NCI-H2029 (cell line): ENCODE data around the gene SLAMF9.

Experiments
- DNase-seq: peaks from one replicate; lab custom pipeline; 2025; lab: John Stamatoyannopoulos, UW

Gene SLAMF9

DNA sequence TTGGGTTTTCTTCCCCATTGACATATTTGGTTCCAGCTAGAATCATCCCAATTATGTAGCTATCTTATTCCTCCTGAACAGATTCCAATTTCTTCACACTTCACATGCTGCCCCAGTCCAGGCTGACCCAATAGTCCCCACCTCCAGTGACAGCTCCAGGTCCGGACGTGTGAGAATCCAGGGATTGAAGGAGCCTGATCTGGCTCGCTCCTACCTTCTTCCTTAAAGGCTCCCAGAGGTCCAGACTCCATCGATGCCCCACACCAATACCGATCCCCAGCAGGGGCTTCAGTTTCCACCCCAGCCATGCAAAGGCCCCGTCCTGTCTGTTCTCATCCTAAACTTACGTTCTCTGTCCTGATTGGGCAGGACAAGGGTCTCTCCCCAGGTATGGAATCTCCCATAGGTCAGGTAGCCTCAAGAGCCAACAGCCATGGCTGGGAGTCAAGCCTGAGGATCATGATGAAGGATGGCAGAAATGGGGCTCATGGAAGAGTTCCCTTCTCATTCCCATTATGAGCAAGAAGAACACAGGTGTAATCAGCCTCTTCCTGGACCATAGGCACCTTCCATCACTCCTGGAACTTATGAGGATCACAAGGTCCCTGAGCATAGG, 20.4 kb upstream of the SLAMF9 start:
- no peak for DNase-seq

GRCh38 chr1:159973350-159973940, 19.4 kb upstream of the SLAMF9 start:
- no peak for DNase-seq

GRCh38 chr1:159972443-159973205, 18.6 kb upstream of the SLAMF9 start:
- DNase-seq, result no peak

DNA sequence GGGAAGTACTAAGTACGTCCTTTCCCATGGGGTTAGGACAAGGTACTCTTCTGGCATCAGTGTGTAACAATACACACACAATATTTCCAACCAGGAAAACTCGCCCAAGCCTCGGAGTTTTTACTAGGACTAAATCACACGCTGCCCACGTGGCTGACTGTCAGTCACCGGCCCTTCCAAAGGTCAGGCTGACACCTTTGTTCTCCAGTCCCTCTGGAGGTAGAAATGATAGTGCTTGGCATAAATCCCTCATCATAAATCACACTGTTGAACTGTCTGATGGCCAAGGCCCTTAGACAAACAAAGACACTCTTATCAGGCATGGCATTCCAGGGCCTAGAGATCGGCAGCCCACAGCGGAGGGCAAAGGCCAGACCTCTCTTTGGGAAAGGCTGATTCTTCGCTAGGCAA, 16.9 kb upstream of the SLAMF9 start:
- DNase-seq, result no peak

DNA sequence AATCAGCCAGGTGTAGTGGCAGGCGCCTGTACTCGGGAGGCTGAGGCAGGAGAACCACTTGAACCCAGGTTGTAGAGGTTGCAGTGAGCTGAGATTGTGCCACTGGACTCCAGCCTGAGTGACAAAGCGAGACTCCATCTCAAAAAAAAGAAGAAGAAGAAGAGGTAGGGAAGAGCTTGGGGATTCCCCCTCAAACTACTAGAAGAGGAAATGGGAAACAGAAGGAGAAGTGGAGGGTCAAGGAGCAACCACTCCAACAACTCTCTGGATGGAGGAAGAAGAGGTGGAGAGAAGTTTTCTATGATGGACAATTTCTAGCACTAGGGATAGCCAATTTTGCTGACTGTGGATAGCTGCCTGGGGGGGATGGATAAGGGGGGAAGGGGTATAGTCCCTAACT, 14.9 kb upstream of the SLAMF9 start:
- DNase-seq, result no peak

DNA sequence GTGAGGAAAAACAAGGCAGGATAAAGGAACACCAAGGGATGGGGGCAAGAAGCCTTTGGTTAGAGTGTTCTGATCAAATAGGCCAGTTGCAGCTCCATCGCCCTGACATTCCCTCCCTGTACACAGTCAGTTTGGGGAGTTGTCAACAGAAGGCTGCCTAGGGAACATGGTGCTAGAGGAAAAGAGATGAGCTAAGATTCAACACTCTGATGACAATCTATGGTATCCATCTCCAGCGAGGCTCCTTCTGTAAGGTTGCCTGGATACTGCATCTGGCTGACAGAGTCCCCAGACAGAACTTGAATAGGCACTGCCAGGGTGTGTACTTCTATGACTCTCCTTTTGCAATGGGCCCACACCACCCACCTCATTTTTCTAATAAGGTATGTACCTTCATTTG, 11.2 kb upstream of the SLAMF9 start:
- no peak for DNase-seq

- no peak for DNase-seq
Measured at GRCh38 chr1:159964144-159964543, 10.1 kb upstream of the SLAMF9 start.

DNA sequence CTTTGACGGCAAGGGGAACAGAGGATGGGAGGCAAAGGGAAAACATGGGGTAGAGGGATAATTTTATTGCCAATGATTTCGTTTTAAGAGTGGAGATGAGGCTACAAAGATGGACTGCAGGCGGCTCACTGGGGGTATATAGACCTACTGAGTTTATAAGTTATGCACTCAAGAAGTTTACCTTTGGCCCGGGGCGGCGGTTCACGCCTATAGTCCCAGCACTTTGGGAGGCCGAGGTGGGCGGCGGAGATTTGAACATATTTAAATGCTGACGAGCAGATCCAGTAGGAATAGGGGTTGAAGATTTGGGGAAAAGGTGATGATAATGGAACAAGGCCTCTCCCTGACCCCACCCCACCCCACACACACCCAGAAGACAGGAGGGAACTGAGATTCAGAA, 8.1 kb upstream of the SLAMF9 start:
- no peak for DNase-seq

DNA sequence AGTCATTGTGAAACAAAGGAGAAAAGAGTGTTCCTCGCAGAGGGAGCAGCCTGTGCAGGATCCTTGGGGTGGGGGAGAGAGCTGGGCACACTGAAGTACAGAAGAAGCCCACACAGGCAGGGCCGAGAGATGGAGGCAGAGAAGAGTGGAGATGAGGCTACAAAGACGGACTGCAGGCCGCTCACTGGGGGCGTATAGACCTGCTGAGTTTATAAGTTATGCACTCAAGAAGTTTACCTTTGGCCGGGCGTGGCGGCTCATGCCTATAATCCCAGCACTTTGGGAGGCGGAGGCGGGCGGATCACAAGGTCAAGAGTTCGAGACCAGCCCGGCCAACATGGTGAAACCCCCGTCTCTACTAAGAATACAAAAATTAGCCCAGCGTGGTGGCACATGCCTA, 7.6 kb upstream of the SLAMF9 start:
- DNase-seq, result no peak

DNA sequence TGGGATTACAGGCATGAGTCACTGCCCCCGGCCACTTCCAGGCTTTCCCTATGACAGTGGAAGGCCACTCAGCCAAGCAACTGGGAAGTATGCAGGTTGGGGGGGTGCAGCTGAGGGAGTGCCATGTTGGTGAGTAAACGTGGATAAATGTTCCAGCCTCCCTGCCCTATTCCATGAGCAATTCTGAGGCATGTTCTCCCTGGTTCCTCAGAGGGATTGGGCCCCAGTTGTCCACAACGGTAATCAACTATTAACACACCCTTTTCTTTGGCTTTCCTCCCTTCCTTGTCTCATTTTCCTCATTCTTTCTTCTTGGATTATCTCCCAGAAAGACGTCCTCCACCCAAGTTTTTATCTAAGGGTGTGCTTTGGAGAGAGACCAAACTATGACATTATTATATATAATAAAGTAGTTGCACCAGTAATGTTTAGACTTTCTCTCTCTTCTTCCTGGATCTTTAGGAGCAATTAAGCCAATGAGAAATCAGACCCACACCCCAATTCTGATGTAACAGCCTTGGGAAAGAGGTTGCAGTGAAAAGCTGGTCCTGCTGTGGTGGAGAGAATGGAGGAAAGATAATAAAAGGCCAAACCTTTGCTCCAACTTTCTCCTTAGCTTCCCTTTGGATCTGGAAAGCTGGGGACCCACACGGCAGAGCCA, 6.8 kb upstream of the SLAMF9 start:
- no peak for DNase-seq

GRCh38 chr1:159959451-159959850, 5.4 kb upstream of the SLAMF9 start:
- DNase-seq, result no peak

DNA sequence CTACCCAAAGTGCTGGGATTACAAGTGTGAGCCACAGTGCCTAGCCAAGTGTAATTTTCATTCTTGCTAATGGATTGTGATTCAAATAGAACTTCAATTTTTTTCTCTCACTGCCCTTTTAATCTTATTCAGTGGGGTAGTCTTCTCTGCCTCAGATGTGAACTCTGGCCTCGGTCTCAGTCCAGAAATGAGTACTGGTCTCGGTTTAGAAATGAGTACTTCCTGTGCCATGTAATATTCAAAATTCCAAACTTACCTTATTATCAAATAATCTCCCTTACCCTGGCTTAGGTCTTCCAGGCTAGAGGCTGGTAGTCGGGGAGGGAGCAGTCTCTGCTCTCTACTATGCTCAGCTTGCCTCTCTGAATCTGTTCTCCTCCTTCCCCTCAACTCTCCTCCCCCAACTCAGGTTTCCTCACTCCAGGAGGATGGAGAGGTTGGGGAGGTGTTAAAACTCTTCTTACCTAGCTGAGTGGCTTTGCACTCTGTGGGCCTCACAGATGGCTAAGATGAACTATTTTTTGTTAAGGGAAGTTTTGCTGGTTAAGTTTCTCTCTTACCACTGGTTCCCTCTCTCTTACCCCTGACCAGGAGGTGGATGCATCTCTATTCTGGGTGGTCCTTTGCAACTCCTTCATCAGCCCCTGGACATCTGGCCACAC, 4.8 kb upstream of the SLAMF9 start:
- DNase-seq, result no peak

- DNase-seq, result no peak
Measured at GRCh38 chr1:159957824-159958268, 3.8 kb upstream of the SLAMF9 start.

- no peak for DNase-seq
Measured at GRCh38 chr1:159955456-159955855, 1.4 kb upstream of the SLAMF9 start.

DNA sequence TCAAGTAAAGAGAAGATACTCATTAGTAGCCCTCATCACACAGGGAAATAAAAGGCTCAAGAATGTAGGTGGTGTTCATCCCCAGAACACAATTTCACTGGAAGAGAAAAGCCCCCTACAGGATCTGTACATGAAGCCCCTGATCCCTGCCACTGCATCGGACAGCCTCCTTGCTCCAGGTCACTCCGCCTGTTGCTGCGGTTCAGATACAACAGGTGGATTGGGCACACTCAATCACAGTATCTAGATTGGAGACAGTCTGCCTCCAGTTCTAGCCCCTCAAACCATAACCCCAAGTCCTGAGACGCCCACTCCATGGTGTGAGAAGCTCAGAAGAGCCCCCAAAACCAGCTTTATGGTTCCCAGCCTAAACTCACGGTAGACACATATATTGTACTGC, 1.1 kb downstream of the SLAMF9 start:
- DNase-seq, result no peak

DNA sequence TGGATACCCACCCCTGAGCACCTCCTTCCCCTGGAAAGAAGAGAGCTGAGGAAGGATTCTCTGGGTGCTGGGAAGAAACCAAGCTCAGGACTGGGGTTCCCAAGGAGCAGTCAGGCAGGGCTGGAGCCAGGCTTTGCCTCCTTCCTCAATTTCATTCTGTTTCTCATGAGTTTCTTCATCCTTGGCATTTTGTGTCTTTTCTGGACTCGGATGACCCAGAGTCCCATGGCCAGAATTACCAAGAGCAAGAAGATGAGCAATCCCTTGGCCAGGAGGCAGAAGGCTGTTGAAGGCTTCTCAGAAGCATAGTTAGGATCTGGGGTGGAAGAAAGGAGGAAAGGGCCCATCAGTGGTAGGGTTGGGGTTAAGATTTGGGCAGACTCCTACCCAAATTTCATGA, 2.5 kb downstream of the SLAMF9 start:
- DNase-seq, result no peak

DNA sequence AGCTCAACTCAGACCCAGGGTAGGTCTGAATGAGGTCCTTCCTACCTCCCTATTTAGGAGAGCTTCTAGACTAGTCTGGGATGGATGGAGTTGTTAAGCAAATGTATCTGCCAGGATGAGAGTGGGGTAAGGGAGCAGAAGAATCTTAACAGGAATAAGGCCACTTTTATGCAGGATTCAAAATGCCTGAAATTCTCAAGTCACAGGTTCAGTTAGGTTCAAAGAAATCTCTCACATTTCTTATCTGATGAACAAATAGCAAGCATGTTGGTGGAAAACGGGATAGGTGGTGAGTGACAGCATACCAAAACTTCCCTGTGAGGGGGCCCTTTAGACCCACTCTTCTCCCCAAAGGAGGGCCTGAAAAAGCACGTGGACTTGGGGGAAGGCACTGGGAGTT, 3.0 kb downstream of the SLAMF9 start:
- DNase-seq, result no peak

DNA sequence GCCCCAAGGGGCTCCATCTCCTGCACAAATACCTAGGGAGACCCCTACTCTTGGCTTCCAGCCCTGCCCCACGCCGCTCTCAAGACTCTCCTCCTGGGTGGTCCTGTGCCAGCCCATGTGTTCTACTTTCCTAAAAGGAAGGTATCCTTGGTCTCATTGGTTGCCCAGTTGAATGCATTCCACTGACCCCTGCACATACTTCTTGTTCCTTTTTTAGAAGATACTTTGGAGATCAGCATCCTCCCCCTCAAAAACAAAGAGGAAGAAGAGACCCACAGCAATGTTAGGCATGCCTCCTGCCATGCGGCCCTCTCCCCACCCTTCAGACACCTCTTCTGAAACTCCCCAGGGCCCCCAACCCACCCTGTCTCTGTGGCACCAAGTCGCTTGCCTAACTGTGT, 4.1 kb downstream of the SLAMF9 start:
- no peak for DNase-seq

DNA sequence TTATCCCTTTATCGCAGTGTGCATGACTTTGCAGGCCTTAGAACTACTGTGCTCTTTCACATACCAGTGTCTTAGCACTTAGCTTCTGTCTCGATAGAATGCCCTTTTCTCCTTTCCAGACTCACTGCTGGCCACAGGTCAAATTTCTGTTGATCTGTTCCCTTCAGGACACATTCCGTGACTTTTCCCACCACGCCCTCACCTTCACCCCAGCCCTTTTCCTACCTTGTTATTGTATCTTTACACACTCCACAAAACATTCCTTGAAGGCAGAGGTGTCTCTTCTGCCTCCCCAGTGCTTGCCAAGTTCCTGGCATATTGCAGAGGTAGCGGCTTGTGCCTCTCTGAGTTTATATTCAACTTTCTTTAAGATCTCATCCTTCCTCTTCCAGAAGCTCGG, 4.9 kb downstream of the SLAMF9 start:
- no peak for DNase-seq

GRCh38 chr1:159947942-159948341, 6.1 kb downstream of the SLAMF9 start:
- no peak for DNase-seq

DNA sequence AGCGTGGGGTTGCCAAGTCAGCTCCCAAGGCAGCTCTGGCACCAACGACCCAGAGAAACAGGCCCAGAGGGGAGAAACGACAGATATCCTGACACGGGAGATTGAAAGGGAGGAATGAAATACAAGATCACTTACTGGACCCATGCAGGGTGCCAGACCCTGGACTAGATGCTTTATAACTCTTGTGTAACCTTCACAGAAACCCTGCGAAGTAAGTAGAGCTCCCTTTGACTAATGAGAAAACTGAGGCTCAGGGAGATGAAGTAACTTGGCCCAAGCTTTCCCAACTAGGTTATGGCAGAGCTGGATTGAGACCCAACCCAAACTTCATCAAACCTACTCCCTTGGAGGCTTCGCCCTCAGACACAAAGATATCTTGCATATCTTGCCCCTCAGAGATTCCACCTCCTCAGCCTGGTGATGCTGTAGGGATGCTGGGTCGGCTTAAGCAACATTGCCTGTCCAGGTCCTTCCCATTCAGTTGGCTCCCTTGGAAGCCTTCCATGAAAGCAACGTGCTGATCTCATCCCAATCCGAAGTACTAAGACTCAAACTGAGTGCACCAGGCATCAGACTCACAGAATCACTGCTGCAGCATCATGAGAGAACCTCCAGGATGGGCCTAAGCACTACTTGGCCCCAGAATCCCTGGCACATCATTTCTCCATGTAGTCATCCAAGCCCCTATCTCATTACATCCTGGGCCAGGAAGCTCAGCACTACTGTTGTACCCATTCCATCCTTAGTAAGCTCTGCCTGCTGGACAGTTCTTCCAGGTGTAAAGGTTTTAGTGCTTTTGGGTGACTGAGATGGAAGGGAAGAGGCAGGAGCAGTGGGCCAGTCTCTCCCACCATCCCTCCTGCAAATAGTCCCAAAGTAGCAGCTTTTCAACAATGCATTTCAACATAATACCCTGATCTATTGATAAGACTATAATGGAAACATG, 7.5 kb downstream of the SLAMF9 start:
- DNase-seq, result no peak
